CD4-positive, alpha-beta T cell (primary cell): ENCODE measurements around the gene ZCCHC2. TPM values are rescaled to one million over a fixed set of nuclear protein-coding genes. Genes with fewer than 3 reads are reported as not detected.

Source experiments
- ATAC-seq: fragments of 200-7000 bp; cut with Tn5 transposase; one replicate; pipeline ENCODE4 v1.10.0; 2022; ENCODE audit warnings: mild to moderate bottlenecking; ENCODE audit not compliant: poor library complexity
- CTCF ChIA-PET: fragments of 350-600 bp; sonication (Branson Sonifier 250); formaldehyde crosslinking; loops from one replicate; lab custom pipeline; 2021; ENCODE audit warnings: antibody characterized with exemption, inconsistent platforms; lab: Charles Lee
- POLR2A ChIA-PET: fragments of 350-600 bp; sonication (Branson Sonifier 250); formaldehyde crosslinking; loops from one replicate; lab custom pipeline; 2021; ENCODE audit warnings: antibody characterized with exemption, inconsistent platforms; lab: Charles Lee
- DNase-seq, 14 experiments: peaks; one replicate each; pipeline ENCODE4 v3.0.0-alpha.2; 2013 to 2020; ENCODE audit warnings: mixed read lengths in 2 of 14
- H3K27ac ChIP-seq, 2 donors: one replicate each; pipeline versions ENCODE4 v1.5.1 to v1.7.0; 2013; ENCODE audit warnings: low read length in 2 of 2, low read depth in 1 of 2, mild to moderate bottlenecking in 1 of 2
- H3K27me3 ChIP-seq, 2 experiments: 1 replicate in 1 of 2; 2 replicates in 1 of 2; pipeline versions ENCODE4 v1.6.1 to v1.7.0; 2013; ENCODE audit warnings: low read length in 2 of 2, control low read depth in 1 of 2, mild to moderate bottlenecking in 1 of 2, moderate library complexity in 1 of 2; ENCODE audit not compliant: insufficient read depth in 2 of 2, control insufficient read depth in 1 of 2
- H3K36me3 ChIP-seq: one replicate; pipeline ENCODE4 v1.6.1; 2013; ENCODE audit warnings: low read length, control low read depth; ENCODE audit not compliant: insufficient read depth
- H3K4me1 ChIP-seq: one replicate; pipeline ENCODE4 v1.6.1; 2013; ENCODE audit warnings: low read length, control low read depth; ENCODE audit not compliant: insufficient read depth
- H3K4me3 ChIP-seq: one replicate; pipeline ENCODE4 v1.5.1; 2013; ENCODE audit warnings: mild to moderate bottlenecking, low read length, moderate library complexity
- H3K9me3 ChIP-seq, 2 experiments: 1 replicate in 1 of 2; 2 replicates in 1 of 2; pipeline versions ENCODE4 v1.6.1 to v1.7.0; 2013; ENCODE audit warnings: low read length in 2 of 2, mild to moderate bottlenecking in 2 of 2, control low read depth in 1 of 2, moderate library complexity in 1 of 2; ENCODE audit not compliant: control insufficient read depth in 1 of 2, insufficient read depth in 1 of 2
- H3K27ac Mint-ChIP-seq: one replicate; pipeline ENCODE4 v1.8.0; 2020; ENCODE audit warnings: mixed read lengths
- H3K27me3 Mint-ChIP-seq: one replicate; pipeline ENCODE4 v1.8.0; 2021; ENCODE audit warnings: mixed read lengths
- H3K36me3 Mint-ChIP-seq: one replicate; pipeline ENCODE4 v1.8.0; 2021; ENCODE audit warnings: low read depth, mixed read lengths
- H3K4me1 Mint-ChIP-seq: one replicate; pipeline ENCODE4 v1.8.0; 2021; ENCODE audit warnings: low read depth, mixed read lengths
- H3K4me3 Mint-ChIP-seq: one replicate; pipeline ENCODE4 v1.8.0; 2020; ENCODE audit warnings: mild to moderate bottlenecking, mixed read lengths
- H3K9me3 Mint-ChIP-seq: one replicate; pipeline ENCODE4 v1.8.0; 2020; ENCODE audit warnings: mixed read lengths
- intact Hi-C, 2 experiments: fragments of 100-400 bp; cut with DNase I in 1 of 2; cut with micrococcal nuclease in 1 of 2; formaldehyde crosslinking; loops; one replicate each; pipeline versions ENCODE4 v1.15.1 to v1.9.0; 2023 to 2025; cut with DNase I, micrococcal nuclease
- total RNA-seq, 174 experiments: library from RNA in 2 of 174; stranded (reverse) in 2 of 174; gene quantifications; one replicate each; pipeline ENCODE4 v1.2.3 and lab custom pipeline; 2021 to 2026
- TF ChIP-seq, protein P1 (sequence below): fragments of 200-600 bp; IDR thresholded peaks from one replicate; pipeline ENCODE4 v1.8.0; 2022; ENCODE audit warnings: antibody characterized with exemption, mild to moderate bottlenecking

Gene ZCCHC2
- total RNA-seq, 2 experiments from 2014 or later, result 85.0 to 85.4 TPM

DNA sequence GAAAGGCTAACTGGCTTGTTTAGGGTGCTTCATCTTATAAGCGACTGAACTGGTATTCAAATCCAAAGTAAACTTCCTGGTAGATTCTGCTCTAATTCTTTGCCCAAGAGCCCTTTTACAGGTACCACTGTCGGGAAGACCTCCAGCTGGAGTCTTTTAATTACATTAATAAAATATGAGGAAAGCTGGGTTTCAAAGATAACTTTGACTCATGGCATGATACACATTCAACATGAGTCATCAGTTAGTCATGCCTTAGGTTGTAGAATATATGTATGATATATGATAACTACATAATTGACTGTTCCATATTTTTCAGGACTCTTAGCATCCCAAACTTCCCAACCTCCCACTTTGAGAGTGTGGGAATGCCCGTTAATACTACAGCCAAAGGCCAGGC lies 32.3 kb downstream of the ZCCHC2 start:
- Histone ChIP-seq H3K4me1 (no peaks in the 10 kb centered on the region), H3K27me3 (no peaks in the 10 kb centered on the region), H3K4me3 (no peak overlapping the region), H3K9me3 (no peaks in the 10 kb centered on the region), H3K27ac (no peak overlapping the region), H3K36me3 (peaks cover 85% of the 10 kb centered on the region)
- Mint-ChIP-seq H3K4me1 (peaks cover 17% of the 10 kb centered on the region), H3K27ac (no peak overlapping the region), H3K36me3 (peaks cover 97% of the 10 kb centered on the region), H3K27me3 (no peaks in the 10 kb centered on the region), H3K9me3 (no peaks in the 10 kb centered on the region), H3K4me3 (no peak overlapping the region)
- ChIA-PET CTCF (no interaction called here), POLR2A (no interaction called here)
- TF ChIP-seq, protein P1, sequence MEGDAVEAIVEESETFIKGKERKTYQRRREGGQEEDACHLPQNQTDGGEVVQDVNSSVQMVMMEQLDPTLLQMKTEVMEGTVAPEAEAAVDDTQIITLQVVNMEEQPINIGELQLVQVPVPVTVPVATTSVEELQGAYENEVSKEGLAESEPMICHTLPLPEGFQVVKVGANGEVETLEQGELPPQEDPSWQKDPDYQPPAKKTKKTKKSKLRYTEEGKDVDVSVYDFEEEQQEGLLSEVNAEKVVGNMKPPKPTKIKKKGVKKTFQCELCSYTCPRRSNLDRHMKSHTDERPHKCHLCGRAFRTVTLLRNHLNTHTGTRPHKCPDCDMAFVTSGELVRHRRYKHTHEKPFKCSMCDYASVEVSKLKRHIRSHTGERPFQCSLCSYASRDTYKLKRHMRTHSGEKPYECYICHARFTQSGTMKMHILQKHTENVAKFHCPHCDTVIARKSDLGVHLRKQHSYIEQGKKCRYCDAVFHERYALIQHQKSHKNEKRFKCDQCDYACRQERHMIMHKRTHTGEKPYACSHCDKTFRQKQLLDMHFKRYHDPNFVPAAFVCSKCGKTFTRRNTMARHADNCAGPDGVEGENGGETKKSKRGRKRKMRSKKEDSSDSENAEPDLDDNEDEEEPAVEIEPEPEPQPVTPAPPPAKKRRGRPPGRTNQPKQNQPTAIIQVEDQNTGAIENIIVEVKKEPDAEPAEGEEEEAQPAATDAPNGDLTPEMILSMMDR, result no peak
- DNase-seq (no peak), ATAC-seq (no peak)
- intact Hi-C loops, result no loop called here

DNA sequence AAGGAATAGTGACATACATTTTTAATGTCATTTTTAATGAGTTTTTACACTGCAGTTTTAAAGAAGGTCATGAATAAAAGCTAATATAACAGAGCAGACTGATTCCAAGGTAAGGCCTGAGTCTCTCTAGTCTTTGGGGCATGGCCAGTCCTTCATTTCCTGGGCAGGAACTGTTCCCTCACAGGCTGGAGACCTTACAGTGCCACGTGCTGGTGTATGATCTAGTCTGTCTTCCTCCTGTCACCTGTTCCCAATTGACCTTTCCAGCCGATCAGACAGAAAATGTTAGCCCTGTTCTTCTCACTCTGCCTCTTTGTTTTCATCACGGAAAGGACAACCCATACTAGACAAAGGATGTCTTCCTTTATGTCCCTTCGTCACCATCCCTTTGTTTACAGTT lies 33.6 kb downstream of the ZCCHC2 start:
- no peaks in the 10 kb centered on the region for H3K9me3 ChIP-seq
- H3K9me3 Mint-ChIP-seq, result no peaks in the 10 kb centered on the region
- H3K4me3 Mint-ChIP-seq, result no peak overlapping the region
- ChIA-PET CTCF (no interaction called here), POLR2A (no interaction called here)
- no peaks in the 10 kb centered on the region for H3K4me1 ChIP-seq
- H3K36me3 ChIP-seq, result peaks cover 83% of the 10 kb centered on the region
- peaks cover 17% of the 10 kb centered on the region for H3K4me1 Mint-ChIP-seq
- DNase-seq (no peak), ATAC-seq (no peak)
- TF ChIP-seq, protein P1, result no peak
- intact Hi-C loops, result no loop called here
- H3K27ac Mint-ChIP-seq, result no peak overlapping the region
- no peak overlapping the region for H3K27ac ChIP-seq
- no peak overlapping the region for H3K4me3 ChIP-seq
- no peaks in the 10 kb centered on the region for H3K27me3 ChIP-seq
- H3K36me3 Mint-ChIP-seq, result peaks cover 97% of the 10 kb centered on the region
- H3K27me3 Mint-ChIP-seq, result no peaks in the 10 kb centered on the region

DNA sequence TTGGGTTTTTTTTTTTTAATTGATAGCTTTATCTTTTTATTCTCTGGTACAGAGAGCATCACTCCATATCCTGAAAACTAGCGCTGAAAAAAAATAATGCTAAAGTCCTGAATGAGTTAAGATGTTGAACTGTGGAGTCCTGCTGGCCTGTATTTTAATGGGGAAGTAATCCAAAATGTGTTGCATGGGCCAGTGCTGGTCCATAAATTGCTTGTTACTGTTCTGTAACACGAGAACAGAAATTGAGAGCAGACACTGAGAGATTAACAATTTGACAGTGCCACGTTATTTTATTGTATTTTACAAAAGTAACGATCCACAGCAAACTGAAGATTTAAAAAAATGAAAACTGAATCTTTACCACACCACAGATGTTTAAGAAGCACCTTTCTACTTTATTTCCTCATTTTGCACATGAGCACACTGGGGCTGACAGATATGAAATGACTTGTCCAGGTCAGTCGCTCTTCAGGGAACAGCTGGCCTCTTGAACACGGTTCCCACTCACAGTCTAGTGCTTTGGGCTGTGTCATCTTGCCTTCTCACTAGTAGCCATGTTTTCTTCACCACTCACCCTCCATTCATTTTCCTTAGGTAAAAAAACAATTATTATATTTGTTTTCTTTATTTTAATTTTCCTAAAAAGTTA lies 35.3 kb downstream of the ZCCHC2 start:
- no peak overlapping the region for H3K27ac Mint-ChIP-seq
- ATAC-seq (no peak), DNase-seq (no peak)
- POLR2A ChIA-PET, result no interaction called here
- H3K4me1 ChIP-seq, result no peaks in the 10 kb centered on the region
- H3K27me3 ChIP-seq, result no peaks in the 10 kb centered on the region
- TF ChIP-seq, protein P1, result no peak
- intact Hi-C loops, result no loop called here
- H3K36me3 ChIP-seq, result peaks cover 83% of the 10 kb centered on the region
- H3K27me3 Mint-ChIP-seq, result no peaks in the 10 kb centered on the region
- H3K4me3 ChIP-seq, result no peak overlapping the region
- H3K27ac ChIP-seq, result no peak overlapping the region
- H3K4me3 Mint-ChIP-seq, result no peak overlapping the region
- CTCF ChIA-PET, result interaction anchor here (1.3 kb wide), 1 partner anchor 52 kb away, joined by 3 read pairs; no protein-coding TSS in a partner anchor
- H3K4me1 Mint-ChIP-seq, result peaks cover 13% of the 10 kb centered on the region
- peaks cover 97% of the 10 kb centered on the region for H3K36me3 Mint-ChIP-seq
- H3K9me3 ChIP-seq, result no peaks in the 10 kb centered on the region
- no peaks in the 10 kb centered on the region for H3K9me3 Mint-ChIP-seq
